Measurements from ENCODE around the gene ATXN7. TPM values are rescaled to one million over a fixed set of nuclear protein-coding genes. Genes with fewer than 3 reads are reported as not detected.

Gene ATXN7
- total RNA-seq, 2 experiments from 2014 or later = 289 to 304 TPM

- intact Hi-C loops (cut with DNase I, micrococcal nuclease) = loop anchor here in 1 of 2 experiments (2.0 kb wide), 1 partner anchor 41 kb away; the partner anchor contains the start of gene SCAANT1
- ATAC-seq (ENCODE audit: poor library complexity) (no peak), DNase-seq (no peak)
- H3K4me1 ChIP-seq (ENCODE audit: insufficient read depth, low read length) = peaks cover 11% of the 10 kb centered on the region
- H3K9me3 ChIP-seq (ENCODE audit: control insufficient read depth in 1 of 2, insufficient read depth in 1 of 2, low read length in 2 of 2) = no peaks in the 10 kb centered on the region
- H3K4me3 ChIP-seq (ENCODE audit: low read length) = no peak overlapping the region
- no peaks in the 10 kb centered on the region for H3K9me3 Mint-ChIP-seq
- peaks cover 27% of the 10 kb centered on the region for H3K36me3 ChIP-seq (ENCODE audit: insufficient read depth, low read length)
- POLR2A ChIA-PET = no interaction called here
- no peak overlapping the region for H3K27ac Mint-ChIP-seq
- H3K4me3 Mint-ChIP-seq = no peak overlapping the region
- H3K36me3 Mint-ChIP-seq (ENCODE audit: low read depth) = peaks cover 29% of the 10 kb centered on the region
- TF ChIP-seq CTCF (IDR thresholded peaks at IDR 0.05) = no peak
- H3K27me3 ChIP-seq (ENCODE audit: control insufficient read depth in 1 of 2, insufficient read depth in 2 of 2, low read length in 2 of 2) = no peaks in the 10 kb centered on the region
- H3K4me1 Mint-ChIP-seq (ENCODE audit: low read depth) = peaks cover 54% of the 10 kb centered on the region
- CTCF ChIA-PET = no interaction called here
- H3K27me3 Mint-ChIP-seq = no peaks in the 10 kb centered on the region
- H3K27ac ChIP-seq (ENCODE audit: low read depth in 1 of 2, low read length in 2 of 2) = no peak overlapping the region
Observed at GRCh38 chr3:63954182-63954581, 90.5 kb downstream of the ATXN7 start.

GRCh38 chr3:63955036-63955650 lies 91.5 kb downstream of the ATXN7 start:
- Mint-ChIP-seq H3K27me3 (no peaks in the 10 kb centered on the region), H3K4me1 (ENCODE audit: low read depth) (peaks cover 53% of the 10 kb centered on the region), H3K36me3 (ENCODE audit: low read depth) (peaks cover 29% of the 10 kb centered on the region), H3K4me3 (no peak overlapping the region), H3K9me3 (no peaks in the 10 kb centered on the region), H3K27ac (peak overlapping the region; percentile 27)
- H3K4me3 ChIP-seq (ENCODE audit: low read length) = no peak overlapping the region
- no peaks in the 10 kb centered on the region for H3K27me3 ChIP-seq (ENCODE audit: control insufficient read depth in 1 of 2, insufficient read depth in 2 of 2, low read length in 2 of 2)
- TF ChIP-seq CTCF (IDR thresholded peaks at IDR 0.05) = no peak
- H3K27ac ChIP-seq (ENCODE audit: low read depth in 1 of 2, low read length in 2 of 2) = no peak overlapping the region
- intact Hi-C loops (cut with DNase I, micrococcal nuclease) = loop anchor here in 1 of 2 experiments (2.0 kb wide), 1 partner anchor 42 kb away; the partner anchor contains the start of gene SCAANT1
- H3K36me3 ChIP-seq (ENCODE audit: insufficient read depth, low read length) = peaks cover 27% of the 10 kb centered on the region
- DNase-seq (no peak), ATAC-seq (ENCODE audit: poor library complexity) (no peak)
- ChIA-PET CTCF (no interaction called here), POLR2A (no interaction called here)
- no peaks in the 10 kb centered on the region for H3K9me3 ChIP-seq (ENCODE audit: control insufficient read depth in 1 of 2, insufficient read depth in 1 of 2, low read length in 2 of 2)
- H3K4me1 ChIP-seq (ENCODE audit: insufficient read depth, low read length) = peaks cover 9% of the 10 kb centered on the region

GRCh38 chr3:63955830-63956545 lies 92.3 kb downstream of the ATXN7 start:
- ATAC-seq (ENCODE audit: poor library complexity) = no peak
- POLR2A ChIA-PET = interaction anchor here (0.6 kb wide), 1 partner anchor 10 kb away, joined by 3 read pairs; no protein-coding TSS in a partner anchor
- H3K4me3 Mint-ChIP-seq = no peak overlapping the region
- H3K4me1 ChIP-seq (ENCODE audit: insufficient read depth, low read length) = peaks cover 11% of the 10 kb centered on the region
- no peak overlapping the region for H3K27ac ChIP-seq (ENCODE audit: low read depth in 1 of 2, low read length in 2 of 2)
- no peaks in the 10 kb centered on the region for H3K9me3 Mint-ChIP-seq
- no peaks in the 10 kb centered on the region for H3K27me3 ChIP-seq (ENCODE audit: control insufficient read depth in 1 of 2, insufficient read depth in 2 of 2, low read length in 2 of 2)
- DNase-seq = no peak
- H3K4me3 ChIP-seq (ENCODE audit: low read length) = no peak overlapping the region
- TF ChIP-seq CTCF (IDR thresholded peaks at IDR 0.05) = no peak
- H3K27me3 Mint-ChIP-seq = no peaks in the 10 kb centered on the region
- H3K36me3 Mint-ChIP-seq (ENCODE audit: low read depth) = peaks cover 29% of the 10 kb centered on the region
- H3K4me1 Mint-ChIP-seq (ENCODE audit: low read depth) = peaks cover 49% of the 10 kb centered on the region
- CTCF ChIA-PET = no interaction called here
- intact Hi-C loops (cut with DNase I, micrococcal nuclease) = loop anchor here in 1 of 2 experiments (2.0 kb wide), 1 partner anchor 43 kb away; the partner anchor contains the start of gene SCAANT1
- H3K9me3 ChIP-seq (ENCODE audit: control insufficient read depth in 1 of 2, insufficient read depth in 1 of 2, low read length in 2 of 2) = no peaks in the 10 kb centered on the region
- peaks cover 27% of the 10 kb centered on the region for H3K36me3 ChIP-seq (ENCODE audit: insufficient read depth, low read length)
- H3K27ac Mint-ChIP-seq = peak overlapping the region; percentile 38

All from CD4-positive, alpha-beta T cell (primary cell).